Measurements from ENCODE around the gene TENT4A. TPM values are rescaled to one million over a fixed set of nuclear protein-coding genes. Genes with fewer than 3 reads are reported as not detected.
A peak's percentile ranks its signal among the peaks of the same experiment; 100 is the strongest.

Gene TENT4A
- total and polyA plus RNA-seq, 11 donors = 4.3 to 20.3 (median 11.2) TPM

- no peak overlapping the region for H3K27ac ChIP-seq
- ATAC-seq = no peak
- 77 to 86% (median 82%) methylated on average over 4 of the region's 4 CpGs for WGBS, 4 donors
- H3K9me3 ChIP-seq = no peaks in the 10 kb centered on the region
- no peak overlapping the region for H3K4me3 ChIP-seq
- DNase-seq = no peak
- H3K27me3 ChIP-seq = peaks cover 0 to 10% (median 0%) of the 10 kb centered on the region in 9 donors
- peaks cover 0 to 8% (median 0%) of the 10 kb centered on the region in 12 donors for H3K4me1 ChIP-seq
- intact Hi-C loops (cut with DNase I) = no loop called here
- no peaks in the 10 kb centered on the region for H3K36me3 ChIP-seq
- no peak for TF ChIP-seq POLR2A (IDR thresholded peaks at IDR 0.05)
- TF ChIP-seq CTCF (IDR thresholded peaks at IDR 0.05) = no peak
Observed at GRCh38 chr5:6787941-6788340, 74.7 kb downstream of the TENT4A start.

- ATAC-seq (no peak), DNase-seq (no peak)
- no peaks in the 10 kb centered on the region for H3K9me3 ChIP-seq
- no peak overlapping the region for H3K4me3 ChIP-seq
- H3K4me1 ChIP-seq = peaks cover 0 to 8% (median 0%) of the 10 kb centered on the region in 12 donors
- no peaks in the 10 kb centered on the region for H3K36me3 ChIP-seq
- TF ChIP-seq POLR2A (IDR thresholded peaks at IDR 0.05) (no peak), CTCF (IDR thresholded peaks at IDR 0.05) (no peak)
- intact Hi-C loops (cut with DNase I) = no loop called here
- 77 to 93% (median 83%) methylated on average over 6 to 7 of the region's 7 CpGs for WGBS, 4 donors
- H3K27me3 ChIP-seq = peaks cover 0 to 14% (median 0%) of the 10 kb centered on the region in 9 donors
- H3K27ac ChIP-seq = no peak overlapping the region
Observed at GRCh38 chr5:6788439-6788838, 75.2 kb downstream of the TENT4A start.

- Histone ChIP-seq H3K27me3 (peaks cover 0 to 14% (median 0%) of the 10 kb centered on the region in 9 donors), H3K36me3 (no peaks in the 10 kb centered on the region), H3K9me3 (no peaks in the 10 kb centered on the region), H3K27ac (no peak overlapping the region), H3K4me1 (peaks cover 0 to 8% (median 0%) of the 10 kb centered on the region in 12 donors), H3K4me3 (no peak overlapping the region)
- TF ChIP-seq POLR2A (IDR thresholded peaks at IDR 0.05) (no peak), CTCF (IDR thresholded peaks at IDR 0.05) (peak in 1 of 12 donors; percentile 19)
- intact Hi-C loops (cut with DNase I) = no loop called here
- ATAC-seq (no peak), DNase-seq (no peak)
- 69 to 79% (median 73%) methylated on average over 15 of the region's 15 CpGs for WGBS, 4 donors
Observed at GRCh38 chr5:6788956-6789649, 75.9 kb downstream of the TENT4A start.

GRCh38 chr5:6790346-6790865 lies 77.2 kb downstream of the TENT4A start:
- Histone ChIP-seq H3K36me3 (no peaks in the 10 kb centered on the region), H3K4me3 (no peak overlapping the region), H3K27ac (no peak overlapping the region), H3K27me3 (peaks cover 0 to 21% (median 0%) of the 10 kb centered on the region in 9 donors), H3K9me3 (no peaks in the 10 kb centered on the region), H3K4me1 (peaks cover 0 to 8% (median 0%) of the 10 kb centered on the region in 12 donors)
- DNase-seq = no peak
- intact Hi-C loops (cut with DNase I) = no loop called here
- WGBS, 4 donors = 72 to 84% (median 79%) methylated on average over 8 of the region's 8 CpGs
- no peak for ATAC-seq
- no peak for TF ChIP-seq POLR2A (IDR thresholded peaks at IDR 0.05)
- no peak for TF ChIP-seq CTCF (IDR thresholded peaks at IDR 0.05)
